Urinary bladder (tissue), 4 donors: Measurements from ENCODE around the gene SPOP. TPM values are rescaled to one million over a fixed set of nuclear protein-coding genes. Genes with fewer than 3 reads are reported as not detected.

Experiments
- DNase-seq: peaks from one replicate; pipeline ENCODE4 v3.0.0-alpha.2; 2015; ENCODE audit errors: extremely low spot score
- H3K27ac ChIP-seq: one replicate; pipeline ENCODE4 v1.5.1; 2013; ENCODE audit warnings: low read depth, mild to moderate bottlenecking, moderate library complexity
- H3K36me3 ChIP-seq: one replicate; pipeline ENCODE4 v1.6.1; 2013; ENCODE audit warnings: mild to moderate bottlenecking, moderate library complexity; ENCODE audit not compliant: insufficient read depth
- H3K4me1 ChIP-seq: one replicate; pipeline ENCODE4 v1.6.1; 2013; ENCODE audit warnings: mild to moderate bottlenecking, moderate library complexity; ENCODE audit not compliant: insufficient read depth
- H3K4me3 ChIP-seq: one replicate; pipeline ENCODE4 v1.5.1; 2013; ENCODE audit warnings: low read depth, low read length
- WGBS: extraction: QIAGEN DNeasy Blood & Tissue Kit; methylation state at CpG from one replicate; pipeline ENCODE4 v1.1.7; 2013; 5-methylcytosine and 5-hydroxymethylcytosine counted together
- polyA plus RNA-seq: library from polyadenylated mRNA; stranded (reverse); fragments of 200-250 nt; gene quantifications from one replicate; pipeline ENCODE4 v1.2.3, GENCODE V29; 2013
- total RNA-seq: library from RNA; depleted of rRNA; stranded (reverse); fragments of >200 nt; gene quantifications from one replicate; pipeline ENCODE4 v1.2.3, GENCODE V29; 2014
- donor health status: healthy with polysubstance abuse.
- donor health status: healthy.

Gene SPOP
- total and polyA plus RNA-seq, 2 donors, result 92.4 to 174 TPM

GRCh38 chr17:49577963-49578362 is 99.9 kb downstream of the SPOP start:
- Histone ChIP-seq H3K36me3 (no peaks in the 10 kb centered on the region), H3K4me3 (no peak overlapping the region), H3K27ac (no peak overlapping the region), H3K4me1 (no peaks in the 10 kb centered on the region)
- WGBS, result 59% methylated on average over 4 of the region's 4 CpGs
- no peak for DNase-seq

- DNase-seq, result no peak
- Histone ChIP-seq H3K4me1 (no peaks in the 10 kb centered on the region), H3K4me3 (no peak overlapping the region), H3K27ac (peak overlapping the region; percentile 66), H3K36me3 (no peaks in the 10 kb centered on the region)
- 44% methylated on average over 3 of the region's 3 CpGs for WGBS
Measured at GRCh38 chr17:49577650-49577934, 100.3 kb downstream of the SPOP start.

- no peak for DNase-seq
- H3K27ac ChIP-seq, result peak overlapping the region; percentile 66
- WGBS, result 14% methylated on average over 22 of the region's 22 CpGs
- peak overlapping the region; percentile 62 for H3K4me3 ChIP-seq
- H3K4me1 ChIP-seq, result no peaks in the 10 kb centered on the region
- no peaks in the 10 kb centered on the region for H3K36me3 ChIP-seq
Measured at GRCh38 chr17:49576917-49577649, 100.8 kb downstream of the SPOP start.

GRCh38 chr17:49576088-49576916 is 101.6 kb downstream of the SPOP start:
- Histone ChIP-seq H3K4me1 (no peaks in the 10 kb centered on the region), H3K36me3 (no peaks in the 10 kb centered on the region), H3K27ac (peak overlapping the region; percentile 66), H3K4me3 (peak overlapping the region; percentile 62)
- no peak for DNase-seq
- under 1% methylated on average over 68 of the region's 68 CpGs for WGBS

- H3K4me1 ChIP-seq, result no peaks in the 10 kb centered on the region
- no peak for DNase-seq
Measured at GRCh38 chr17:49575679-49576087, 102.2 kb downstream of the SPOP start, which contains the start of gene NXPH3. Gene NXPH3, plus strand, starts transcription at chr17:49575871. Its CDS starts 349 bp downstream, at chr17:49576220.

GRCh38 chr17:49574945-49575678 is 102.8 kb downstream of the SPOP start:
- no peak for DNase-seq

More at GRCh38 chr17:49575679-49576087, 102.2 kb downstream of the SPOP start, which contains the start of gene NXPH3:
- whole genome bisulfite sequencing, result under 1% methylated on average over 55 of the region's 55 CpGs
- Histone ChIP-seq H3K4me3 (peak within 1 kb of the TSS; percentile 62), H3K27ac (peak within 1 kb of the TSS; percentile 66), H3K36me3 (no peaks in the 10 kb centered on the region)

GRCh38 chr17:49574323-49574781 is 103.5 kb downstream of the SPOP start:
- no peak for DNase-seq
- Histone ChIP-seq H3K4me3 (no peak overlapping the region), H3K4me1 (no peaks in the 10 kb centered on the region)

More at GRCh38 chr17:49574945-49575678, 102.8 kb downstream of the SPOP start:
- Histone ChIP-seq H3K36me3 (no peaks in the 10 kb centered on the region), H3K27ac (peak overlapping the region; percentile 12), H3K4me3 (peak overlapping the region; percentile 62), H3K4me1 (no peaks in the 10 kb centered on the region)
- WGBS, result 11% methylated on average over 29 of the region's 29 CpGs

GRCh38 chr17:49573510-49574322 is 104.2 kb downstream of the SPOP start:
- no peak overlapping the region for H3K4me3 ChIP-seq
- WGBS, result 63% methylated on average over 15 of the region's 15 CpGs
- no peak overlapping the region for H3K27ac ChIP-seq
- no peak for DNase-seq
- H3K36me3 ChIP-seq, result no peaks in the 10 kb centered on the region
- H3K4me1 ChIP-seq, result no peaks in the 10 kb centered on the region

More at GRCh38 chr17:49574323-49574781, 103.5 kb downstream of the SPOP start:
- Histone ChIP-seq H3K36me3 (no peaks in the 10 kb centered on the region), H3K27ac (no peak overlapping the region)
- WGBS, result 34% methylated on average over 13 of the region's 13 CpGs

GRCh38 chr17:49572806-49573420 is 105.0 kb downstream of the SPOP start:
- H3K36me3 ChIP-seq, result no peaks in the 10 kb centered on the region
- H3K4me1 ChIP-seq, result no peaks in the 10 kb centered on the region
- no peak overlapping the region for H3K4me3 ChIP-seq
- WGBS, result 86% methylated on average over 6 of the region's 6 CpGs
- no peak for DNase-seq
- H3K27ac ChIP-seq, result no peak overlapping the region

GRCh38 chr17:49572226-49572625 is 105.7 kb downstream of the SPOP start:
- 76% methylated on average over 3 of the region's 3 CpGs for WGBS
- DNase-seq, result no peak
- Histone ChIP-seq H3K36me3 (no peaks in the 10 kb centered on the region), H3K27ac (no peak overlapping the region), H3K4me3 (no peak overlapping the region), H3K4me1 (no peaks in the 10 kb centered on the region)

- Histone ChIP-seq H3K36me3 (no peaks in the 10 kb centered on the region), H3K4me3 (no peak overlapping the region), H3K27ac (no peak overlapping the region), H3K4me1 (no peaks in the 10 kb centered on the region)
- WGBS, result 59% methylated on average over 4 of the region's 4 CpGs
- DNase-seq, result no peak
Measured at GRCh38 chr17:49571764-49572163, 106.1 kb downstream of the SPOP start.

GRCh38 chr17:49571283-49571682 is 106.6 kb downstream of the SPOP start:
- H3K27ac ChIP-seq, result no peak overlapping the region
- 62% methylated on average over 6 of the region's 6 CpGs for WGBS
- no peaks in the 10 kb centered on the region for H3K36me3 ChIP-seq
- DNase-seq, result no peak
- no peak overlapping the region for H3K4me3 ChIP-seq
- no peaks in the 10 kb centered on the region for H3K4me1 ChIP-seq
